ENCODE data around the gene ZP1.

Gene ZP1

GRCh38 chr11:60844045-60844869 is 23.1 kb upstream of the ZP1 start:
- DNase-seq (ENCODE audit: low read depth): no peak

- no peak for DNase-seq (ENCODE audit: low read depth)
These were observed 22.5 kb upstream of the ZP1 start for GRCh38 chr11:60844870-60845221.

- DNase-seq (ENCODE audit: low read depth): no peak
These were observed 22.0 kb upstream of the ZP1 start for GRCh38 chr11:60845338-60845737.

- DNase-seq (ENCODE audit: low read depth): no peak
These were observed 20.1 kb upstream of the ZP1 start for GRCh38 chr11:60847281-60847680.

- DNase-seq (ENCODE audit: low read depth): no peak
These were observed 19.4 kb upstream of the ZP1 start for GRCh38 chr11:60847896-60848295.

- DNase-seq (ENCODE audit: low read depth): peak; percentile 68
These were observed 18.6 kb upstream of the ZP1 start for GRCh38 chr11:60848714-60849151.

GRCh38 chr11:60849641-60850520 is 17.5 kb upstream of the ZP1 start:
- no peak for DNase-seq (ENCODE audit: low read depth)

- DNase-seq (ENCODE audit: low read depth): no peak
These were observed 15.8 kb upstream of the ZP1 start for GRCh38 chr11:60851327-60852104.

- DNase-seq (ENCODE audit: low read depth): no peak
These were observed 15.0 kb upstream of the ZP1 start for GRCh38 chr11:60852117-60852981.

- DNase-seq (ENCODE audit: low read depth): no peak
These were observed 14.1 kb upstream of the ZP1 start for GRCh38 chr11:60852982-60853950.

GRCh38 chr11:60854140-60854846 is 13.0 kb upstream of the ZP1 start:
- peak; percentile 54 for DNase-seq (ENCODE audit: low read depth)

- no peak for DNase-seq (ENCODE audit: low read depth)
These were observed 12.3 kb upstream of the ZP1 start for GRCh38 chr11:60854847-60855725.

GRCh38 chr11:60855726-60856633 is 11.4 kb upstream of the ZP1 start, which contains the start of gene PTGDR2:
Gene PTGDR2, minus strand, starts transcription at chr11:60855950. Its CDS starts 2,228 bp downstream, at chr11:60853722.
- no peak for DNase-seq (ENCODE audit: low read depth)

GRCh38 chr11:60857378-60858232 is 9.7 kb upstream of the ZP1 start:
- DNase-seq (ENCODE audit: low read depth): no peak

GRCh38 chr11:60858236-60858635 is 9.1 kb upstream of the ZP1 start:
- DNase-seq (ENCODE audit: low read depth): no peak

- no peak for DNase-seq (ENCODE audit: low read depth)
These were observed 8.4 kb upstream of the ZP1 start for GRCh38 chr11:60858731-60859464.
